ENCODE measurements around the gene KIF11.

The KIF11 gene

GRCh38 chr10:92677708-92678107 is 84.8 kb downstream of the KIF11 start:
- DNase-seq (ENCODE audit: low spot score), result no peak

GRCh38 chr10:92678206-92678605 is 85.3 kb downstream of the KIF11 start:
- DNase-seq (ENCODE audit: low spot score), result no peak

GRCh38 chr10:92681306-92681834 is 88.4 kb downstream of the KIF11 start:
- DNase-seq (ENCODE audit: low spot score), result no peak

- DNase-seq (ENCODE audit: low spot score), result no peak
Measured at GRCh38 chr10:92688573-92688926, 95.6 kb downstream of the KIF11 start.

- no peak for DNase-seq (ENCODE audit: low spot score)
Measured at GRCh38 chr10:92688927-92689662, 96.2 kb downstream of the KIF11 start.

GRCh38 chr10:92689663-92690210 is 96.8 kb downstream of the KIF11 start, which contains the start of gene HHEX:
Gene HHEX (plus strand): TSS chr10:92689955. CDS start chr10:92689987, 32 bp downstream.
- peak; percentile 51 for DNase-seq (ENCODE audit: low spot score)

- no peak for DNase-seq (ENCODE audit: low spot score)
Measured at GRCh38 chr10:92690211-92690914, 97.4 kb downstream of the KIF11 start.

GRCh38 chr10:92690915-92691590 is 98.1 kb downstream of the KIF11 start:
- DNase-seq (ENCODE audit: low spot score), result no peak

GRCh38 chr10:92691591-92692079 is 98.7 kb downstream of the KIF11 start:
- DNase-seq (ENCODE audit: low spot score), result no peak

- no peak for DNase-seq (ENCODE audit: low spot score)
Measured at GRCh38 chr10:92692080-92692671, 99.2 kb downstream of the KIF11 start.

GRCh38 chr10:92692697-92693533 is 100.0 kb downstream of the KIF11 start:
- no peak for DNase-seq (ENCODE audit: low spot score)

- no peak for DNase-seq (ENCODE audit: low spot score)
Measured at GRCh38 chr10:92693534-92693893, 100.6 kb downstream of the KIF11 start.

- DNase-seq (ENCODE audit: low spot score), result no peak
Measured at GRCh38 chr10:92695679-92696605, 103.0 kb downstream of the KIF11 start.

- no peak for DNase-seq (ENCODE audit: low spot score)
Measured at GRCh38 chr10:92696606-92697383, 103.9 kb downstream of the KIF11 start.

- DNase-seq (ENCODE audit: low spot score), result no peak
Measured at GRCh38 chr10:92697663-92698511, 105.0 kb downstream of the KIF11 start.

- no peak for DNase-seq (ENCODE audit: low spot score)
Measured at GRCh38 chr10:92699193-92699517, 106.2 kb downstream of the KIF11 start.

- peak; percentile 9 for DNase-seq (ENCODE audit: low spot score)
Measured at GRCh38 chr10:92699518-92700381, 106.8 kb downstream of the KIF11 start.

All from LoVo (cell line).